GM21723 (cell line): Measurements from ENCODE around the gene PRSS2.
A peak's percentile ranks its signal among the peaks of the same experiment; 100 is the strongest.
"Not testable (repeated sequence)": the region's sequence is repeated elsewhere in the genome, so short reads cannot be mapped to it uniquely, and the experiment has no call there.

Experiments
- ATAC-seq: cut with Tn5 transposase; IDR thresholded peaks from one replicate; pipeline ENCODE4 v1.9.1; 2021; ENCODE audit warnings: mild to moderate bottlenecking, moderate library complexity; ENCODE audit not compliant: unreplicated experiment

Gene PRSS2

GRCh38 chr7:142770661-142771352 is at the start of gene PRSS2:
Gene PRSS2, plus strand, starts transcription at chr7:142770970. Its CDS starts 13 bp downstream, at chr7:142770983.
- peak; percentile 17 for ATAC-seq

GRCh38 chr7:142720986-142721385 is 49.8 kb upstream of the PRSS2 start:
- no peak for ATAC-seq

- no peak for ATAC-seq
Measured at GRCh38 chr7:142722248-142722794, 48.4 kb upstream of the PRSS2 start.

- ATAC-seq: peak; percentile 90
Measured at GRCh38 chr7:142733271-142733670, 37.5 kb upstream of the PRSS2 start.

GRCh38 chr7:142739923-142740492 is 30.8 kb upstream of the PRSS2 start:
- peak; percentile 96 for ATAC-seq

- ATAC-seq: no peak
Measured at GRCh38 chr7:142740786-142741185, 30.0 kb upstream of the PRSS2 start.

GRCh38 chr7:142741932-142742331 is 28.8 kb upstream of the PRSS2 start:
- not testable (repeated sequence) for ATAC-seq

GRCh38 chr7:142745091-142745635 is 25.6 kb upstream of the PRSS2 start:
- ATAC-seq: no peak

GRCh38 chr7:142745745-142746144 is 25.0 kb upstream of the PRSS2 start:
- no peak for ATAC-seq

GRCh38 chr7:142746264-142746663 is 24.5 kb upstream of the PRSS2 start:
- no peak for ATAC-seq

GRCh38 chr7:142748410-142748809 is 22.4 kb upstream of the PRSS2 start:
- not testable (repeated sequence) for ATAC-seq

GRCh38 chr7:142749218-142749993 is 21.4 kb upstream of the PRSS2 start, which contains the start of gene PRSS1:
Gene PRSS1, plus strand, starts transcription at chr7:142749472. Its CDS starts 13 bp downstream, at chr7:142749485.
- no peak for ATAC-seq

GRCh38 chr7:142750321-142750938 is 20.3 kb upstream of the PRSS2 start:
- ATAC-seq: no peak

GRCh38 chr7:142751526-142752175 is 19.1 kb upstream of the PRSS2 start:
- ATAC-seq: not testable (repeated sequence)

- ATAC-seq: no peak
Measured at GRCh38 chr7:142752376-142753225, 18.2 kb upstream of the PRSS2 start.

- no peak for ATAC-seq
Measured at GRCh38 chr7:142753366-142753765, 17.4 kb upstream of the PRSS2 start.

- not testable (repeated sequence) for ATAC-seq
Measured at GRCh38 chr7:142753925-142754491, 16.8 kb upstream of the PRSS2 start.

GRCh38 chr7:142754681-142755575 is 15.8 kb upstream of the PRSS2 start:
- no peak for ATAC-seq
